ENCODE data around the gene LRRC43.

The LRRC43 gene

GRCh38 chr12:122138616-122139015, 44.3 kb upstream of the LRRC43 start:
- TF ChIP-seq CTCF (IDR thresholded peaks at IDR 0.05; ENCODE audit: low read depth, low read length, missing control alignments) = no peak
- no peak overlapping the region for H3K4me3 ChIP-seq (replicated peaks; ENCODE audit: low read depth, low read length)
- DNase-seq (ENCODE audit: extremely low read depth, low read depth) = no peak

DNA sequence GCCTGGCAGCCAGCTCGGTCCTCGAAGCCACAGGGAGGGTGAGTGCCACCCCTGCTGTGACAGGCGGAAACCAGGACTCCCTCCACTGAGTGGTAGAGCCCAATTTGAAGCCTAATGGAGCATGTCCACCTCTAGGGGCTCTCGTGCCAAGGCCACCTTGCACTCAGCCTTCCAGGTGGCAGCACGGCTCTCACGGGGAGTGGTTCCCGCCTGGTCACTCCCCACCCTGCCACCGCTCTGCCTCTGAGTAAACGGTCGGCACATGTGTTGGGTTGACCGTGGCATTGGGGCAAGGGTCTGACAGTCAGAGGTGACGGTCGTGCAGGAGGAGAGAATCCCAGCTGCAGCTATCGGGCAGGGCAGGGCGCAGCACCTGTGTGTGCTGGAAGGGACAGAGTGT, 43.7 kb upstream of the LRRC43 start:
- no peak for TF ChIP-seq CTCF (IDR thresholded peaks at IDR 0.05; ENCODE audit: low read depth, low read length, missing control alignments)
- H3K4me3 ChIP-seq (replicated peaks; ENCODE audit: low read depth, low read length) = no peak overlapping the region
- DNase-seq (ENCODE audit: extremely low read depth, low read depth) = no peak

GRCh38 chr12:122139941-122140340, 43.0 kb upstream of the LRRC43 start:
- DNase-seq (ENCODE audit: extremely low read depth, low read depth) = no peak
- no peak for TF ChIP-seq CTCF (IDR thresholded peaks at IDR 0.05; ENCODE audit: low read depth, low read length, missing control alignments)
- no peak overlapping the region for H3K4me3 ChIP-seq (replicated peaks; ENCODE audit: low read depth, low read length)

DNA sequence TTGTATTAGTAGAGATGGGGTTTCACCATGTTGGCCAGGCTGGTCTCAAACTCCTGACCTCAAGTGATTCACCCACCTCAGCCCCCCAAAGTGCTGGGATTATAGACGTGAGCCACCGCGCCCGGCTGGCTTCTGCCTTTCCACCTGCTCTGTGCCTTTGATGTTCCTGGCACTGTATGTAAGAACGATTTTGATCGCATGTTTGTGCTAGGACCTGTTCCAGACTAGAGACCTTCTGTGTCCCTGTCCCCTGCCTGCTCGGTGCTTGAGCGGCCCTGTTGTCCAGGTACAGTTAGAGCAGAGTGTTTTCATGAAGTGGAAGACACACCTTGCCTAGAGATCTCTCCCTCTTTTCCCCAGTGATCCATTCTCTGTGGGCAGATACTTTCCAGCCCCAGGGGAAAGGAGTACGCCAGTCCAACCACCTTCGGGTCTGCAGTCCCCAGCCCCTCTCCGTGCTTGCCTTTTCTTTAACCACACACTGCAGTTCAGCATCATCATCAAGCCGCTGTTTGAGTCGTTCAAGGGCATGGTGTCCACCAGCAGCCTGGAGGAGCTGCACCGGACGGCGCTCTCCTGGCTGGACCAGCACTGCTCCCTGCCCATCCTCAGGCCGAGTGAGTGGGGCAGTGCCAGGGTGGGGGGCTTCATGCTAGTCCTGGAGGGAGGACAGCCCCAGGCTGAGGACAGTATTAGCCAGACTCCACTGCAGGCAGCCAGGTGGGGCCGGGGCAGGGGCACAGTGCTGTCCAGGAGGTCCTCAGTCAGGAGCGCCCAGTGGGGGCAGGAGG, 42.3 kb upstream of the LRRC43 start:
- no peak for TF ChIP-seq CTCF (IDR thresholded peaks at IDR 0.05; ENCODE audit: low read depth, low read length, missing control alignments)
- H3K4me3 ChIP-seq (replicated peaks; ENCODE audit: low read depth, low read length) = no peak overlapping the region
- DNase-seq (ENCODE audit: extremely low read depth, low read depth) = no peak

DNA sequence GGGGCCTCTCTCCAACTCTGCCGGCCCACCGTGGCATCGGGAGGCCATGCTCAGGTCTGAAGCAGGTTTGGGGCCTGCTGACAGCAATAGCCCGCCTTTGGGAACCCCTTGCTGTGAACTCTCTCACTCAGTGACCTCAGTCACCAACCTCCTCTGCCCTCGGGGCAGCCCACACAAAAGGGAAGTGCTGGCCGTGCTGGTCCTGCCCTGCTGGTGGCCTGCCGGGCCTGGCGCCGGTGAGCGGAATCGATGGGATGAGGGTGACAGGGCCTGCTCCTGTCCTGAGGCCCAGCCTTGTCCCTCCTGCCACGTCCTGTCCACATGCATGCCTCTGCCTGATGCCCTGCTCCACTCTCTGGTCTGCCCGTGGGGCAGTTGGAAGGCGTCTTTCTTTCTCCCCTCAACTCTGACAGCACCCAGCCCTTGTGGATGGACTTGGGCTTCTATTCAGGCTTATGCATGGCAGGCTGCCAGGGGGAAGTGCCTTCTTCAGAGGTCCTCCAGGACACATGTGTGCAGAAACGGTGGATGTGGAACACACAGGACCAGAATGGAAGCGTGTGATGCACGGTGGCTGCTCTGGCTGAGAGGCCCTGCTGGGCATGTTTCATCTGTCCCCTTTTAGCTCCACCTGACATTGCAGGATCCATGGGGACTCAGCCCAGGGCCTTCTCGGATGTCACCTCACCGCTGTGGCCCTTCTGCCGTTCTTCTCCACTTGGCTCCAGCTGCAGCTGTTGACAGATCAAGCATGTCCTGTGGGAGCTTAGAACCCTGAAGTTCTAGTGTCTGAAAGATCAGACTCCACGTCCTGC, 40.8 kb upstream of the LRRC43 start:
- no peak overlapping the region for H3K4me3 ChIP-seq (replicated peaks; ENCODE audit: low read depth, low read length)
- DNase-seq (ENCODE audit: extremely low read depth, low read depth) = no peak
- TF ChIP-seq CTCF (IDR thresholded peaks at IDR 0.05; ENCODE audit: low read depth, low read length, missing control alignments) = no peak

DNA sequence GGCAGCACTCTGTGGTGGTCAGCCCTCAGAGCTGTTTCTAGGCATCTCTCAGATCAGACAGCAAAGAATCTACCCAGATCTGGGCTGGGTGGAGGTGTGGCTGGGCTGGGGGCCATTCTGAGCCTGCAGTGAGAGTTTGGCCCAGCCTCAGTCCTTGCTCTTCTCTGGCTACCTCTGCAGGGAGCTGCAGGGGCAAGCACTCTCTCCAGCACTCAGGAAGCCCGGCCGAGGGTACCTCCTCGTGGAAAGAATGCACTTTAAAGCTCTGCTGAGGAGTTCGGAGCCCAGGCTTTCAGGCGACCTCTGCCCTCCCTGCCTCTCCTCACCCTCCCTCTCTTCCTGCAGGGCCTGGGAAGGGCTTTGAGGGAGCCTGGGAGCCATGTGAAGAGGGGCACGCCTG, 40.1 kb upstream of the LRRC43 start:
- no peak for DNase-seq (ENCODE audit: extremely low read depth, low read depth)
- TF ChIP-seq CTCF (IDR thresholded peaks at IDR 0.05; ENCODE audit: low read depth, low read length, missing control alignments) = no peak
- H3K4me3 ChIP-seq (replicated peaks; ENCODE audit: low read depth, low read length) = no peak overlapping the region

Measured in HFF-Myc (cell line).